Activated CD4-positive, CD25-positive, alpha-beta regulatory T cell treated with anti-CD3 and anti-CD28 coated beads, Interleukin-2, amount 50 U/mL, for 24 hours (primary cell): ENCODE results near the gene DMD.
"Not testable (repeated sequence)": the region's sequence is repeated elsewhere in the genome, so short reads cannot be mapped to it uniquely, and the experiment has no call there.

ENCODE experiments used
- ATAC-seq, 2 donors: fragments of 150-1000 bp; cut with Tn5 transposase; one replicate each; pipeline ENCODE4 v1.10.0; 2021; ENCODE audit warnings: mild to moderate bottlenecking in 1 of 2, moderate library complexity in 1 of 2

The DMD gene

DNA sequence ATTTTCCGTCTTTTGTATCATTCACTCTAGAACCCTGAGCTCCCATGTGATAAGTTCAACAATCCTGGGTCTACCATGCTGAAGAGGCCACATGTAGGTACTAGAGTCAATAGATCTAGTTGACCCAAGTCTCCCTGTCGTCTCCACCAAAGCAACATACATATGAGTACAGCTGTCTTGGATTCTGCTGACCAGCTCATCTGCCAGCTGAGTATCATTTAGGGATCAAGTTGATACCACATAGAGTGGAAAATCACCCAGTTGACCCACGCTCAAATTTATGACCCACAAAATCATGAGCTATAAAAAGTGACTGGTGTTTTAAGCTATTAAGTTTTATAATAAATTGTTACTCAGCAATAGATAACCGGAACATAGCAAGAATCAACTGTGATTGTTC, 61.8 kb downstream of the DMD start:
- ATAC-seq: no peak

DNA sequence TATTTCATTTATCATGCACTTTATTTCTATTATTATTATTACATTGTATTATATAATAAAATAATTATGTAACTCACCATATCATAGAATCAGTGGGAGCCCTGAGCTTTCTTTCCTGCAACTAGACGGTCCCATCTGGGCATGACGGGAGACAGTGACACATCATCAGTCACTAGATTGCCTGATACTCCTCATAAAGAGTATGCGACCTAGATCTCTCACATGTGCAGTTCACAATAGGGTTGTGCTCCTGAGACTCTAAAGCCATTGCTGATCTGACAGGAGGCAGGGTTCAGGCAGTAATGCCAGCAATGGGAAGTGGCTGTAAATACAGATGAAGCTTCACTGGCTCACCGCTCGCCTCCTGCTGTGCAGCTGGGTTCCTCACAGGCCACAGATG, 62.3 kb downstream of the DMD start:
- no peak for ATAC-seq

GRCh38 chrX:33142331-33142730, 69.0 kb downstream of the DMD start:
- no peak for ATAC-seq

GRCh38 chrX:33138677-33139249, 72.6 kb downstream of the DMD start:
- ATAC-seq: no peak

DNA sequence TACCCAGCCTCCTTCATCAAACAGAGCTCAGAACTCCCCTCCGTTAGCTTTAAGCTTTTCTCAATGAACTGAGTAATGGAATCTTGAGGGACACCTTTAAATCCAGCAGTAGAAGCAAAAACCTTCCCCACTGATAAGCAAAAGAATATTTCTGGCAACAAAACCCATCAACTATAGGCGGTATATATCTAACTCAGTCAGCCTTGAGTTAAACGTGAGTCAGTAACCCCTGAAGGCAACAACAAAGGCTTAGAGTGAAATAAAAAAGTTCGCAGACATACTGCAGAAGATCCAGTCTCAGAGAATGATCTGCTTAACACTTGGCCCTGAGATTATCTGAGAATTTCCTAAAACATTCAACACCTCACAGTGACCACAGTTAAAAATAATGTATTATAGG, 77.2 kb downstream of the DMD start:
- ATAC-seq: no peak

DNA sequence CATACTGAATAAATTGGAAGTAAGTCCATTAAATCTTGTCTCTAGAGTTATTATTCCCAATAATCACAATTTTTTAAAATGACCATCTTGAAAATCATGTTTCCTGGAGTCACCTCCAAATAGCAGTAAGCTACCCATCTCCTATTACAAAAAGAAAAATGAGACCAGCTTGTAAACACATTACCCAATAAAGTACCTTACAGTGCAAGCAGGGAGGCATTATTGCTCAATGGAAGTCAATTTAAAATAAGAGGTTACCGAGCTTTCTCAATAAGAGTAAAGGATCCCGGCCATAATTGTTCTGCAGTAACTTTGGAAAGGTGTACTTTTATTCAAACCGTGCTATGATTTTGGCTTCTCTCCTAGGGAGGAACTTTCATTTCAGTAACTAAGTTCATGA, 78.0 kb downstream of the DMD start:
- no peak for ATAC-seq

DNA sequence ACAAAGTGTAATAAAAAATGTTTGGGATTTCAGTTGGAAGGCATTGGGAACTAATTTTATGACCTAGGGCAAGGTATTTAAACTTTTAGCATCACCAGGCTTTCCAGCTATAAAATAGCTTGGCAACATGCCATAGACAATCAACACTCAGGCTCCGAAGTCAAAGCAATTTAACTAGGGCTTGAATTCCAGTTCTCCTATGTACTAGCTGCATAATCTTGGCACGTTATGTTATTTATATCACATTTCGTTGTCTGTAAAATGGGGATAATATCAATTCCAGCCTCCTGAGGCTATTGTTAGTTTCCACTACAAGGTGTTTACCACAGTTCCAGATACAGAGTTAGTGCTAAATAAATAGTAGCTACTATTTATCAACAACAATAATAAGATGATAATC, 78.8 kb downstream of the DMD start:
- no peak for ATAC-seq

DNA sequence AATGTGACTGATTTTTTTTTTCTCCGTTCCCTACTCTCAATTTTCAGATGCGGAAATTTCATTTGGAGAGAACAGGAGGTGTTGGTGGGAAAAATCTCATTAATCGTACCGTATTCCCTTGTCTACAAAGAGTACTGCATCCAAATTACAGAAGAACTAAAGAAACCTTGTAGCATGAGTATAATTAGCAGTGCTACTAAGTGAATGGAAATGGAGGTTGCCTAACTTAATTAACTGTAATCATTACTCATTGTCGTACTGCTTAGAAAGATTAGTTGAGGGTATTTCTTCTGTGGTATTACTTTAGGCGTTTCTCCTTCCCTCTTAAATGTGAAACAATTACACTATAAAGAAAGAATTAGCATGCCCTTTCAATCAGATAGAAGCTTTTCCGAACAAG, 81.7 kb downstream of the DMD start:
- no peak for ATAC-seq

GRCh38 chrX:33128048-33128805, 83.1 kb downstream of the DMD start:
- ATAC-seq: no peak

DNA sequence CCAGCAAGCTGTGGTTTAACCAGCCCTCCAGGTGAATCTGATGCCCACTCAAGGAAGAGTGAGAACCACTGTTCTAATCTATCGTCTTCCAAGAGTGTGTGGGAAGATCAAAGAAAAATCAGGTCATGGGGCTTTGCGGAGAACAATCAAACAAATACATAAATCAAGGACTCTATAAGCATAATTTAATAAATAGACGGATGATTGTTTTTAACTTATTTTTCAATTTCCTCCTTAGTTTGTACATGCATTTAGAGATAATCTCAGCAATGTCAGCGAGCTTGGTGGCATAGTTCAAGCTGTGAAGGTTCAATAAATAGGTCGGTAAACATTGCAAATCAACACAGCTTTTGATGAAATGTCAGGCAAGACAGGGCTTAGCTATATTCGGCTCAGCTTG, 84.9 kb downstream of the DMD start:
- no peak for ATAC-seq

DNA sequence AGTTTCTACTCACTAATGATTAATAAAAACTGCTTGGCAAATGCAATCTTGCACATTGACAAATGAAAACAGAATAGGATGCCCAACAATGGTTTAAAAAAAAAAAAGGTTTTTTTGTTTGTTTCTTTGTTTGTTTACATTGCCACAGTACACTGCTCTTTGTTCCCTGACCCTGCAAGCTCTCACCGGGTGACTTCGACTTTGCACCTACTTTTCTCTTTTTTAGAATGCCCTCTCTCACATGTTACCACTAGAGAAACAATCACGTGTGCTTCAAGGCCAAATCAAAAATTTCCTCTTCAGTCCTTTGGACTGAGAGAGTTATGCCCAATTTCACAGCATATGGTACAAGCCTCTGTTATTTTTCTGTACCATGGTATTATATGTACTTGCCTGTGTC, 101.5 kb downstream of the DMD start:
- no peak for ATAC-seq

DNA sequence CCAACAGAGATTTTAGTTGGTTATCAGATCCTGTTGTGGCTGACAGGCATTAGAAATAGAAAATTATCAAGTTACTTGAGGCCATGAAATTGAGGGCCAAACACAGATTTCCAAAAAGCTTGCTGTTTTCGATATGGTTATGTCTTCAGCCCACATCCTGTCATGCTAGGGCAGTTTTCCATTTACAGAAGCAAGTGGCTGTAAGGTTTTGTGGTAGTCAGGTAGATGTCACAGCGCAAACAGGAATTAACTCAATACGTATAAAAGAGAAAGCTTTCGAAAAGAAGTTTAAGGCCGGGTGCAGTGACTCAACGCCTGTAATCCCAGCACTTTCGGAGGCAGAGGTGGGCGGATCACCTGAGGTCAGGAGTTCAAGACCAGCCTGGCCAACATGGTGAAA, 104.6 kb downstream of the DMD start:
- no peak for ATAC-seq

DNA sequence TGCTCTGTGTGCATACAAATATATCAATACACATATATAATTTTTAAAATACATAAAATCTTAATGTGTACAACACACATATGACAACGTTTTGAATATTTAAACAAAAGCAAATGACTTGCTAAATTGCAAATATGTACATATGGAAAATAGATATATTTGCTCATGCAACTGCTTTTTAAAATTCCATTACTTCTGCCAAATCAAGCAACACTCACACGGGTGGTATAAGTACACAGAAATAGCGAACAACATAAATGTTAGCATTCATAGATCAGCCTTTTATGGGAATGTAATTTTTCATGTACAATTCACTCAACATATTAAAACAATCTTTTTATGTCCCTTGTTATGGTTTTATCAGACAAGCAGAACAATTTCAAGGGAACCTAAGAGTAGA, 116.3 kb downstream of the DMD start:
- no peak for ATAC-seq

- ATAC-seq: no peak
These were observed 123.9 kb downstream of the DMD start for GRCh38 chrX:33087411-33087810.

DNA sequence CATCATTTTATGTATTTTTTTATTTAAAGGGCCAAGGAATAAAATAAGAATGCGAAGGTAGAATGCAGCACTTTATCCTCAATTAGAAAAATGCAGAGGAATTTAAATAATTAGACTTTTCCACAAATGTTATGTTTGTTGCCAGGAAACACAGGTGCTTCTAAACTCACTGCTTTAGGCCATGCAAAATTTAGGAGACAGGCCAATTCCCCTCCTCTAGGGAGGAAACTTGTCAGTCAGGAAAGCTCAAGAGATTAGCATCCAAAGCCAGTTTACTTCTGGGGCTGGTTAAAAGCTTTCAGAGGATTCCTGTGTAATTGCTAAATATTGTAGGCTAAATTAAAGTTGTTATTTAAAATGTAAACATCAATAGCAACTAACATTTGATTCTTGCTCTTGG, 124.5 kb downstream of the DMD start:
- no peak for ATAC-seq

- no peak for ATAC-seq
These were observed 129.0 kb downstream of the DMD start for GRCh38 chrX:33082371-33082770.

GRCh38 chrX:33078273-33078672, 133.1 kb downstream of the DMD start:
- no peak for ATAC-seq

GRCh38 chrX:33073660-33074059, 137.7 kb downstream of the DMD start:
- ATAC-seq: not testable (repeated sequence)

DNA sequence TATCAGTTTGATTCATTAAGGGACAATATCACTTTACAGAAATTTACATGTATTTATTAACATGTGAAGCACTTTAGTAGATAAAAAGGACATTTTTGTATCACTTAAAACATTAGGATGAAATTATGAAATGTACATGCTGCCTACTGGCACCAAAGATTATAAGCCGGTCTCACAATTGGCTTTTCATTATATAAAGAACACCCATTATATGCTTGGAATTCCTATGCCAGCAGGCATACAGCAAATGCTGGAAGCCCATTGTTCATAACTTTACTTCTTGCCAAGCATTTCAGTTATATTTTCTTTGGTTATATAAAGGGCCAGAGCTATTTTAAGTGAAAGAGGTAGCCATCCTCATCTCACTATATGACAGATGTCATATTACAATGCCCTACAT, 145.9 kb downstream of the DMD start:
- ATAC-seq: no peak

DNA sequence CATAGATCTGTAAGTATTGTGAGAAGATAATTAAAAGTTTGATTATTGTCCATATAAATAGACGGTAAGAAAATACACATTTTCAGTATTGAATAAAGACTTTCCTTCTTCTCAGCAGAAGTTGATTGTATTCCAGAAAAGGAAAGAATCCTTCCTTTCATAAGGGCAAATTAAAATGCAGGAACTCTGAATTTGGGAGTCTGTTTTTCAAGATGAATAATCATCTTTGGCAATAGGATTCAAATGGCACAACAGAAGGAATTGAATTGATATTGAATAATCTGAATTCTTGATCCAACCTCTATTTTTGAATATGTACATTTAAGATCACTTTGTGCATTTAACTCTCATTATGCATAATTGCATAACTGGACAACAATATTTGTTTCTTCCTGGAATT, 149.3 kb downstream of the DMD start:
- no peak for ATAC-seq

GRCh38 chrX:33053001-33053400, 158.3 kb downstream of the DMD start:
- ATAC-seq: no peak

DNA sequence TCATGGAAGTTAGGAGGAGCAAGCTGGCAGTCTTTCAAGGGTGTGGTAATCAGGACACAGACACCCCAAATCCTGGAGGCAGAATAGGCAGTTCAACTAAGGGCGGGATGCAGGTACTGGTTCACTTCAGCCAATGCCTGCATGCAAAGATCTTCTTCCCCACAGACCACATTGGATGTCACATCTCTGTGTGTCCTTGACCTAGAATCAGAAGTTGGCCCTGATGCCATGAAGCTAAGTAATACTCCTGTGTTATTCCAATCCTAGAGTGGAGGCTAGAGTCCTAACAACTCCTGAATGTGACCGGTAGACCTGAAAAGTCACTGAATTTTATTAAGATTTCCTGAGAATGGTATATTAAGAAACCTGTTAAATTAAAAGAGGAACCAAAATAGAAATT, 165.5 kb downstream of the DMD start:
- no peak for ATAC-seq

GRCh38 chrX:33045245-33045644, 166.1 kb downstream of the DMD start:
- ATAC-seq: no peak

DNA sequence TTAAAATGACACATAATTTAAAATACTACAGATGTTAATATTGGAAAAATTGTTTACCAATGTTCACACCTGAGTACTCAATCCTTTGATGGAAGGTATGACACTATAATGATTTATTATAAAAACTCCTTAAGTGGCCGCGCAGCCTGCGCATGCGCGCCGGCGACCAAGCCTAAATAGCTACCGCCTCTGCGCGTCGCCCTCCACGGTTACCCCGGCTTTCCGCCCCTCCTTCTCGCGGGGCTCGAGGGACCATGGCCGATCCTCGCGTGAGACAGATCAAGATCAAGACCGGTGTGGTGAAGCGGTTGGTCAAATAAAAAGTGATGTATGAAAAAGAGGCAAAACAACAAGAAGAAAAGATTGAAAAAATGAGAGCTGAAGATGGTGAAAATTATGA, 170.2 kb downstream of the DMD start:
- no peak for ATAC-seq

DNA sequence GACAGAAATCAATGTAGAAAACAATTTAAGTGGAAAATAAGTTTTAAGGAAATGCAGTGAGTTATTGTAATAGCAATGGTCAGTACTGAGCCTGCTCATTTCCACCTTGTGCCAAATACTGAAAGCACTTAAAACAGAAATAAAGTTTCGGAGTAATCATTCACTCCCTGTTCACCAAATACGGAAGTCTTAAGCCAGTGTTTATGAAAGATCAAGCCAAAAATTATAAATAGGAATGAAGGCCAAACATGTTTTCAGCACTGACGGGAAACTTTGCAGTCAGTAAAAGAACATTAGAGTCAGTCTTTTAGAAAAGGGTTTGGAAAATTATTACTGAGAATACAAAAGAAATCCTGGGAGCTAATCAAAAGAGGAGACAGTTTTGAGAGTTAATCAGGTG, 178.6 kb downstream of the DMD start:
- no peak for ATAC-seq
